LNCAP (cell line): ENCODE data around the gene CORO1C.

Experiments used
- CTCF ChIP-seq: fragments of 450-650 bp; IDR thresholded peaks from 2 replicates; pipeline ENCODE4 v1.5.1; 2017; ENCODE audit warnings: mild to moderate bottlenecking

Gene CORO1C

GRCh38 chr12:108615918-108616317, 115.4 kb downstream of the CORO1C start:
- no peak for TF ChIP-seq CTCF

GRCh38 chr12:108614639-108615038, 116.7 kb downstream of the CORO1C start:
- no peak for TF ChIP-seq CTCF

- no peak for TF ChIP-seq CTCF
Measured at GRCh38 chr12:108614041-108614440, 117.3 kb downstream of the CORO1C start.

GRCh38 chr12:108613548-108613947, 117.8 kb downstream of the CORO1C start:
- no peak for TF ChIP-seq CTCF

- no peak for TF ChIP-seq CTCF
Measured at GRCh38 chr12:108612788-108613282, 118.5 kb downstream of the CORO1C start.

GRCh38 chr12:108611884-108612415, 119.4 kb downstream of the CORO1C start:
- peak; percentile 28; the same call in 1 of the 2 replicates for TF ChIP-seq CTCF

GRCh38 chr12:108610856-108611605, 120.3 kb downstream of the CORO1C start:
- TF ChIP-seq CTCF, result no peak
